Muscle layer of duodenum (tissue), 2 donors: ENCODE measurements around the gene PRDM5.

Experiments
- H3K27ac ChIP-seq: one replicate; pipeline ENCODE4 v1.7.0; 2013; ENCODE audit warnings: mild to moderate bottlenecking, low read length
- H3K27me3 ChIP-seq: one replicate; pipeline ENCODE4 v1.7.0; 2013; ENCODE audit warnings: low read depth, mild to moderate bottlenecking, control low read depth, low read length
- H3K36me3 ChIP-seq, 2 donors: one replicate each; pipeline ENCODE4 v1.7.0; 2013; ENCODE audit warnings: low read length in 2 of 2, control low read depth in 1 of 2, mild to moderate bottlenecking in 1 of 2; ENCODE audit not compliant: insufficient read depth in 2 of 2, control insufficient read depth in 1 of 2
- H3K4me1 ChIP-seq, 2 donors: one replicate each; pipeline ENCODE4 v1.7.0; 2013; ENCODE audit warnings: low read length in 2 of 2, mild to moderate bottlenecking in 2 of 2, control low read depth in 1 of 2, moderate library complexity in 1 of 2; ENCODE audit not compliant: insufficient read depth in 2 of 2, control insufficient read depth in 1 of 2
- H3K4me3 ChIP-seq, 2 donors: one replicate each; pipeline ENCODE4 v1.7.0; 2013; ENCODE audit warnings: low read length in 2 of 2, low read depth in 1 of 2, mild to moderate bottlenecking in 1 of 2
- H3K9me3 ChIP-seq, 2 donors: one replicate each; pipeline ENCODE4 v1.7.0; 2013; ENCODE audit warnings: low read length in 2 of 2, control low read depth in 1 of 2, mild to moderate bottlenecking in 1 of 2; ENCODE audit not compliant: control insufficient read depth in 1 of 2
- donor health status: healthy.

Gene PRDM5

DNA sequence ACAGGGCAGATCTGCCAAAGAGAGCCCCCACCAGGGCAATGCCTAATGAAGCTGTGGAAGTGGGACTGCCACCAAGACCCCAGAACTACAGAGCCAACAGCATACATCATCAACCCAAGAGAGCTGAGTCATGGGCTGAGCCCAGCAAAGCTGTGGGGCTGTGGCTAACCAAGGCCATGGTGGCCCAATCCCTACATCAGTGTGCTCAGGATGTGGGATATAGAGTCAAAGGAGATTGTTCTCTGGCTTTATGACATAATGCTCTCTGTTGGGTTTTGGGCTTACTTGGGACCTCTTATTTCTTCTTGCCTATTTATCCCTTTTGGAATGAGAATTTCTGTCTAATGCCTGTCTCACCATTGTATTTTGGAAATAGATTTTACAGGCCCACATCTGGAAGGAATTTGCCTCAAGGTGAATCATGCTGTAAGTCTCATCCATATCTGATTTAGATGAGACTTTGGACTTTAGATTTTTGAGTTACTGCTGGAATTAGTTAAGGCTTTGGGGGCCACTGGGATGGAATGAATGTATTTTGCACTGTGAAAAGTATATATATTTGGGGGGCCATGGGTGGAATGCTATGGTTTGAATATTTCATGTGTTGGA is 5.4 kb upstream of the PRDM5 start:
- Histone ChIP-seq H3K27ac (no peak overlapping the region), H3K4me1 (no peaks in the 10 kb centered on the region), H3K36me3 (no peaks in the 10 kb centered on the region), H3K27me3 (no peaks in the 10 kb centered on the region), H3K4me3 (no peak overlapping the region), H3K9me3 (no peaks in the 10 kb centered on the region)

DNA sequence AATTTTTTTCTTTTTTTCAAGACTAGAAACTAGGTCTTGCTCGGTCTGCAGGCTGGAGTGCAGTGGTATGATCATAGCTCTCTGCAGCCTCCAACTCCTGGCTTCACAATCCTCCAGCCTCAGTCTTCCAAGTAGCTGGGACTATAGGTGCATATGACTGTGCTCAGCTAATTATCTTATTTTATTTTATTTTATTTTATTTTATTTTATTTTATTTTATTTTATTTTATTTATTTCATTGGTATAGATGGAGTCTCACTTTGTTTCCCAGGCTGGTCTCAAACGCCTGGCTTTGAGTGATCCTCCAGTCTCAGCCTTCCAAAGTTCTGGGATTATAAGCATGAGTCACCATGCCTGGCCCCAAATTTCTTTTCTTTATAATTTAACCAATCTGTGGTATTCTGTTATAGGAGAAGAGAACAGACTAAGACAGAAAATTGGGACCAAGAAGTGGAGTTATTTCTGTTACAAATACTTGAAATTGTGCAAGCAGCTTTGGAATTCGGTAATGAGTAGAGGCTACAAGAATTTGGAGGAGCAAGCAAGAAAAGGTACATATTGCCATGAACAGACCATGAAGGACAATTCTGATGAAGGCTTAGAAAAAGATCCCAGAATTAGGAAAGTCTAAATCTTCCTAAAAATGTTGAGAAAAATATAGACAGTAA is 4.0 kb upstream of the PRDM5 start:
- Histone ChIP-seq H3K4me3 (no peak overlapping the region), H3K9me3 (no peaks in the 10 kb centered on the region), H3K27ac (no peak overlapping the region), H3K27me3 (no peaks in the 10 kb centered on the region), H3K36me3 (no peaks in the 10 kb centered on the region), H3K4me1 (peaks cover under 1% of the 10 kb centered on the region in 2 donors)

DNA sequence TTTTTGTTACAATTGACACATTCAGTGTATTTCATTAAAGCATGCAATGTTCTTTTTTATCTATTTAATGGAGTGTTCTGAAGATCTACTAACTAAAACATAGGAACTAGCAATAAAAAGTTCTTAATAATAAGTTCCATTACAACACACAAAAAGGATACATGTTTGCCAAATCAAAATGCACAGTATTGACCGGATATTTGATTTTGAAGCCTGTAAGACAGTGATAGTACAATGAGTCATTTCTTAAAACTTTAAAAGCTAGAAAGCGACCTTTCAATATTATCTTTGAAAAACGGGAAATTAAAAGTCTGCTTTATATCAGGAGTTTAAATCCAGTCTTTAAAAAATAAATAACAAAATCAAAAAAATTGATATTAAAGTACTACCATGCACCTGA is 2.4 kb upstream of the PRDM5 start:
- H3K4me1 ChIP-seq, result peaks cover 3 to 13% of the 10 kb centered on the region in 2 donors
- H3K9me3 ChIP-seq, result no peaks in the 10 kb centered on the region
- H3K4me3 ChIP-seq, result no peak overlapping the region
- H3K27me3 ChIP-seq, result no peaks in the 10 kb centered on the region
- H3K36me3 ChIP-seq, result no peaks in the 10 kb centered on the region
- H3K27ac ChIP-seq, result no peak overlapping the region

DNA sequence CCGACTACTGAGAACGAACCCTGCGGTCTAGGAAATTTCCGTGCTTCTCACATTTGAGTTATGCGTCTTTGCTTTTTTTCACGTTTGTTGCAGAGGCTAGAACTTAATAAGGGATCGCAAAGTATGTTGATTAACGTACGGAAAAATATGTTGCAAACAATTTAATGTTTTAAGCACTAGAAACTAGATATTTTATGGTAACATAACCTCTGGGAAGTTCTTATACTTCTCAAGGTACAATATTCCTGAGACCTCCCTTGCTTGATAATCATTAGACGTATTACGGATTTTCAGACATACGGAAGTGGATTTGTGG is 639 bp upstream of the PRDM5 start:
- Histone ChIP-seq H3K4me1 (peaks cover 3 to 28% of the 10 kb centered on the region in 2 donors), H3K9me3 (no peaks in the 10 kb centered on the region), H3K27me3 (no peaks in the 10 kb centered on the region), H3K36me3 (no peaks in the 10 kb centered on the region), H3K27ac (peak overlapping the region; percentile 74), H3K4me3 (peak overlapping the region; percentile 55 to 73)

DNA sequence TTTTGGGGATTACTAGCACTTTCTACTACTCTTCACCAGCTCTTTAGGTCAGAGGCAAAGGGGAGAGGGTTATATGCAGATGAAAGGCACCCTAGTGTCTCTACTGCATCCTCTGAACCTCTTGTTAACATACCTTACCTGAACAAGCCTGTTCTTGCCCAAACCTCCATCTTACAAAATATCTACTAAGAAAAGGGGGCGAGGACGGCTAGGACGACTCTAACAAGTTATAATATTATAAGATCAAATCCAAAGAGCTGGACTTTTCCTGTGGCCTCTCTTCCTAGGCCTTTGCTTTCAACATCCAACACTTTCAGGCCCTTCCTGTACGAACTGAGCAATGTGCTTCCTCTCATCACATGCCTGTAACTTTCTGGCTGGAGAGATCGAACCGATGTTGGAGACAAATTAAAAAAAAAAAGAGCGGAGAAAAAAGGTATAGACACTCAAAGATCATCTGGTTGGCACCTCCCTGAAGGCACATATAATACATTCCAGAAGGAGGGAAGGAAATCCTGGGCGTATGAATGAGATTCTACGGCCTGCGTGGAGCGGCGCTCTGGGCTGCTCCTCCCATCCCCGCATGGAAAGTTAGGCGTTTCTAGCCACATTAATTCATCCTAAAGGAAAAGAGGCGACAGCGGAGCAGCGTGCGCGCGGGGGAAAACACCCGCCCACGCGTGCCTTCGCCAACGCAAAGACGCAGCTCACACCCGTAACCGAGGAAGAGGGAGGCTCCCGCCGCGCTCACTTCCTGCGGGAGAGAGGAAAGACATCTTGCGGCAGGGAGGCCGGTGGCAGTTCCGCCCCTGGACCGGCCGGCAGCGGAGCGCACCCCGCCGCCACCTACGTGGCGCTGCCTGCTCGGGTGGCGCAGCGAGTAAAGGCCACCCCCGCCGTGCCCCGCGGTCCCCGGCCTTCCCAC is 808 bp downstream of the PRDM5 start:
- Histone ChIP-seq H3K27me3 (no peaks in the 10 kb centered on the region), H3K4me3 (peak overlapping the region; percentile 73 to 75), H3K9me3 (no peaks in the 10 kb centered on the region), H3K27ac (peak overlapping the region; percentile 88), H3K36me3 (no peaks in the 10 kb centered on the region), H3K4me1 (peaks cover 3 to 30% of the 10 kb centered on the region in 2 donors)

DNA sequence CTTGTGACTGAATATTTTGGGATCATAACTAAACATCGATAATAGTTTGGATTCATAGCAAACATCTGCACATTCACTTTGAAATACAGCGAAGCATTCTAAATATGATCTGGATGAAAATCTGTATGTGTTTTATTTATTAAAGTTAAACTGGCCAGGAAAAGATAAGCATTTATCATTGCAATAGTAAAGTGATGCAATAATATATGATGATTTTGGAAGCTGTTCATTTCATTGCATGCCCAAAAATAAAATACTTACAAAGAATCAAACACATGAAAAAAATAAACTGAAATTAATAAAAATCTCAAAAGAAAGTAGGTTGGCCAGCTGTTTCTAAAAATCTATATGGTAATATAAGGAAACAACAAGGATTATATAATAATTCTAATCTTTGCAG is 1.9 kb downstream of the PRDM5 start:
- Histone ChIP-seq H3K27me3 (no peaks in the 10 kb centered on the region), H3K36me3 (no peaks in the 10 kb centered on the region), H3K9me3 (no peaks in the 10 kb centered on the region), H3K4me3 (no peak overlapping the region), H3K27ac (no peak overlapping the region), H3K4me1 (peaks cover 3 to 30% of the 10 kb centered on the region in 2 donors)

DNA sequence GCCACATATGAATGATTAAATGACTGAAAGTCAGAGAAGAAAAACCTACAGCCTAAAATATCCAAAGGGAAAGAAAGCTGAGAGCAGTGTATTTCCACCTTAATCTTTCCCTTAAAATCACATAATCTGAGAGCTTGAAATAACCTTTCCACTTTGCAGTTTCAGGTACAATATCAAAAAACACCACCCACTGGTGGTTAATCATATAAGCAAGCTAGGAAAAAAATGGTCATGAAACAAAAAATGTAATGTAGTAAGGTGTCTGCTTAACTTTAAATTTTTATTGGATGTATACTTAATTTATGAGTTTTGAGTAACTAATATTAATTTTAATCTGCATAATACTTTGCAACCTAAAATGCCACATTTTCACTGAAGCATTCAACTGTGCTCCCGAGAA is 3.2 kb downstream of the PRDM5 start:
- Histone ChIP-seq H3K36me3 (no peaks in the 10 kb centered on the region), H3K4me3 (no peak overlapping the region), H3K27ac (no peak overlapping the region), H3K27me3 (no peaks in the 10 kb centered on the region), H3K9me3 (no peaks in the 10 kb centered on the region), H3K4me1 (peaks cover 3 to 30% of the 10 kb centered on the region in 2 donors)

DNA sequence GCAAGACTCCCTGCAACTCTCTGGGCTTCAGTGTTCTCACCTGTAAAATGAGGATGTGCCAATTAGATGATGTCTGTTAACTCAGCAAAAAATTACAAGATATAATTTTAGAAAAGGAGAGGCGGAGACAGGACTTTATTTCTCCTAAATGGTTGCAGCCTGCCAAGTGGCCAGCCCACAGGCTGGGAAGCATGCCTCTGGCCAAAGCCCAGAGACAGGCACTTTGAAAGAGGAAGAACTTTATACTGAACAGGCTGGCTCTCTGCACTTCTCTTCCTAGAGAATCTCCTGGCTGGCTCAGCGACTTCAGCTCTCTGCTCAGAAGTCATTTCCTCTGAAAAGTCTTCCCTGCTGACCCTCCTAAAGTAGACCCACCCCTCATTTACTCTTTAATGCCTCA is 3.7 kb downstream of the PRDM5 start:
- Histone ChIP-seq H3K36me3 (no peaks in the 10 kb centered on the region), H3K27me3 (no peaks in the 10 kb centered on the region), H3K9me3 (no peaks in the 10 kb centered on the region), H3K4me1 (peaks cover 3 to 30% of the 10 kb centered on the region in 2 donors), H3K27ac (no peak overlapping the region), H3K4me3 (no peak overlapping the region)

DNA sequence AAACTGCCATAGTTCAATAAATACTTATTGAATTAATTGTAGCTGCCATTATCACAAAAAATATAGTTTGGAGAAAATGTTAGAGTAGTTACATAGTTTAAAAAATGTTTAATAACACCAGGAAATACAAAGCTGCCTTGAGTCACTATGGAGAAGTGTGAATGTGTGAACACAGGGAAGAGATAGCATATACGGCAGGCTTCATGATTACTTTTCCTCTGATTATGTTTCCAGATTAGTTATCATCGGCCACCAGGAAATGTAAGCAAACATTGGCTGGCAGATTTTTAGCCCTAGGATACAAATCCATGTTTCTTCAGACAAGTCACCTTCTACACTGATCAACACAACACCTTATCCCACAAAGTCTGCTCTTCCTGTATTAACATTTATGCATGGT is 4.4 kb downstream of the PRDM5 start:
- H3K36me3 ChIP-seq, result no peaks in the 10 kb centered on the region
- H3K9me3 ChIP-seq, result no peaks in the 10 kb centered on the region
- H3K4me1 ChIP-seq, result peaks cover 3 to 30% of the 10 kb centered on the region in 2 donors
- H3K27me3 ChIP-seq, result no peaks in the 10 kb centered on the region
- no peak overlapping the region for H3K4me3 ChIP-seq
- H3K27ac ChIP-seq, result no peak overlapping the region

DNA sequence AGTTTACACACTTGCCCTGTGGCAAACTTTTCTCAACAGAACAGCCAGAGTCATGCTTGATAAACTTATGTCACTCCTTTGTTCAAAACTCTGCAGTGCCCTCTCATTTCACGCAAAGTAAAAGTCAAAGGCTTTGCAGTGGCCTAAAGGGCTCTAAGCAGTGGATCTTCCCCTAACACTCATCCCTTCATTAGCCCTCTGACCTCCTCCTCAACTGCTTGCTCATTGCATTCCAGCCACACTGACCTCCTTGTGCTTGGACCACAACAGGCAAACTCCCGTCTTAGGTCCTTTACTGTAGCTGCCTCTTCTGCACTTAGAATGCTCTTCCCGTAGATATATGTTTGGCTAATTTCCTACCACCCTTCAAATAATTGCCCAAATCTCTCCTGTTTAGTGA is 5.6 kb downstream of the PRDM5 start:
- H3K9me3 ChIP-seq, result no peaks in the 10 kb centered on the region
- H3K27ac ChIP-seq, result no peak overlapping the region
- H3K4me1 ChIP-seq, result peaks cover 3 to 30% of the 10 kb centered on the region in 2 donors
- H3K4me3 ChIP-seq, result no peak overlapping the region
- H3K27me3 ChIP-seq, result no peaks in the 10 kb centered on the region
- no peaks in the 10 kb centered on the region for H3K36me3 ChIP-seq

DNA sequence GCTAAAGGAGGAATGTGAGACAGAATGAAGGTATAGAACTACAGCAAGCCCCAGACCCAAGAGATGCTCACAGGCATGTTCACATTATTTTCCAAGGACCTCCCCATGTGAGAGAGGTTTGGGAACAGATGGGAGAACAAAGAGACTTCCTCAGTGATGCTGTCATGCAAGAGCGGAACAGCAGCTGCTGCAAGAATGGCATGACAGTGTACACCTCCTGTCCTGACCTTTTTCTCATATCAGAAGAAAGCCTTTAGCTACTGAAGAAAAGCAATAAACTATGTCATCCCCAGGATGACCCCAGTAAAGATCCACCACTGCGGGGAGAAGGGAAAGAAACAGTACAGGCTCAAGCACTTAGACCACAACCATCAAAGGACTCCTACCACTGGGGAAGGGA is 7.2 kb downstream of the PRDM5 start:
- no peaks in the 10 kb centered on the region for H3K36me3 ChIP-seq
- H3K27ac ChIP-seq, result no peak overlapping the region
- no peaks in the 10 kb centered on the region for H3K9me3 ChIP-seq
- peaks cover 0 to 20% of the 10 kb centered on the region in 2 donors for H3K4me1 ChIP-seq
- H3K4me3 ChIP-seq, result no peak overlapping the region
- H3K27me3 ChIP-seq, result no peaks in the 10 kb centered on the region
